Transverse colon (tissue), 4 donors: ENCODE results near the gene FGGY. TPM values are rescaled to one million over a fixed set of nuclear protein-coding genes. Genes with fewer than 3 reads are reported as not detected.

Source experiments
- DNase-seq: peaks from one replicate; pipeline ENCODE4 v3.0.0-alpha.2; 2019
- H3K27ac ChIP-seq, 4 donors: fragments of 200-600 bp; sonication (generic); 2 replicates each; pipeline ENCODE4 v1.5.1; 2016 to 2018; ENCODE audit warnings: inconsistent platforms in 4 of 4
- H3K27me3 ChIP-seq: fragments of 200-600 bp; sonication (generic); 2 replicates; pipeline ENCODE4 v1.5.1; 2017; ENCODE audit warnings: inconsistent platforms
- H3K36me3 ChIP-seq, 4 donors: fragments of 200-600 bp; sonication (generic); 2 replicates each; pipeline ENCODE4 v1.5.1; 2017 to 2019; ENCODE audit warnings: inconsistent platforms in 4 of 4
- H3K4me1 ChIP-seq, 4 donors: fragments of 200-600 bp; sonication (generic); 2 replicates each; pipeline ENCODE4 v1.5.1; 2017 to 2020; ENCODE audit warnings: inconsistent platforms in 4 of 4
- H3K4me3 ChIP-seq, 4 donors: fragments of 200-600 bp; sonication (generic); 1 replicate in 1 of 4; 2 replicates in 3 of 4; pipeline versions ENCODE4 v1.5.1 to v1.6.1; 2017 to 2019; ENCODE audit warnings: inconsistent platforms in 4 of 4
- H3K9me3 ChIP-seq, 2 donors: fragments of 200-600 bp; sonication (generic); 2 replicates each; pipeline ENCODE4 v1.5.1; 2017 to 2019; ENCODE audit warnings: inconsistent platforms in 2 of 2
- EP300 ChIP-seq: sonication (generic); formaldehyde crosslinking; IDR thresholded peaks from one replicate; pipeline ENCODE4 v1.6.1; 2017; ENCODE audit warnings: antibody characterized with exemption, low read depth
- POLR2A ChIP-seq: fragments of 450-650 bp; IDR thresholded peaks from one replicate; pipeline ENCODE4 v1.6.1; 2016; ENCODE audit warnings: antibody characterized with exemption, mild to moderate bottlenecking, moderate library complexity
- POLR2AphosphoS5 ChIP-seq, 3 donors: sonication (generic); formaldehyde crosslinking; IDR thresholded peaks; one replicate each; pipeline ENCODE4 v1.6.1; 2016; ENCODE audit warnings: antibody characterized with exemption in 3 of 3
- WGBS, 2 donors: methylation state at CpG; one replicate each; pipeline ENCODE4 v1.1.5; 2018; ENCODE audit warnings: low coverage in 1 of 2; 5-methylcytosine and 5-hydroxymethylcytosine counted together
- in situ Hi-C, 4 donors: fragments of 200-750 bp; cut with MboI; loops; one replicate each; pipeline versions ENCODE4 v1.15.0 to v1.15.1; 2017; ENCODE audit warnings: low sequenced_read_pairs in 3 of 4, low pct_ligation_motif_present in 1 of 4, low pct_unique_long_range_greater_than_20kb in 1 of 4
- intact Hi-C: fragments of 100-400 bp; cut with DNase I; formaldehyde crosslinking; loops from one replicate; pipeline ENCODE4 v1.15.1; 2023; ENCODE audit warnings: low total_unique reads
- total RNA-seq, 4 donors: library from RNA; depleted of rRNA; stranded (reverse); fragments of >200 nt; gene quantifications; one replicate each; pipeline ENCODE4 v1.1.0, GENCODE V29; 2016
- TF ChIP-seq, protein P1 (sequence below), 5 experiments: fragments of 200-600 bp in 3 of 5; fragments of 450-650 bp in 2 of 5; sonication (generic) in 3 of 5; IDR thresholded peaks; 1 replicate in 2 of 5; 2 replicates in 3 of 5; pipeline ENCODE4 v1.5.1; 2016 to 2017; ENCODE audit warnings: antibody characterized with exemption in 5 of 5, inconsistent platforms in 3 of 5, mild to moderate bottlenecking in 2 of 5, moderate library complexity in 1 of 5

The FGGY gene
- total RNA-seq, 4 donors from 2014 or later = 18.2 to 97.7 (median 27.1) TPM

DNA sequence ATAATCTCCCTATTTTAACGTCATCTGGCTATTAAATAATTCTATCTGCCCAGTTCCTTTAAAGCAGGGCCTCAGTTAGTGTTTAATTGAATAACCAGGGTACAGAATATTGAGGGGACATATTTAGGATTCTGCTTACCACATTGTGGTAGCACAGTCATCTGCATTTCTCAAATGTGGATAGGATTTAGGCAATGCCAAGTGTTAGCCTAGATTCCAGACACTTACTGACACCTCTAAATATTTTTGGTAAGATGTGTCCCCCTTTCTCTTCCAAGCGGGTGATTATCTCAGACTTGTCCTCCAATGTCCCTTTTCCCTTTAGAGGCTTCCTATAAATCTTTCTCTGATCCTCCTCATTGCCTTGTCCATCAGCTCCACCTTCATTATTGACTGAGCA lies 357.1 kb downstream of the FGGY start:
- TF ChIP-seq POLR2A (no peak), EP300 (no peak), POLR2AphosphoS5 (IDR thresholded peaks at IDR 0.05) (no peak)
- H3K36me3 ChIP-seq = no peaks in the 10 kb centered on the region
- H3K4me1 ChIP-seq = no peaks in the 10 kb centered on the region
- no peak overlapping the region for H3K27ac ChIP-seq
- DNase-seq = no peak
- H3K27me3 ChIP-seq = no peaks in the 10 kb centered on the region
- intact Hi-C loops (no loop called here), in situ Hi-C loops (no loop called here)
- H3K9me3 ChIP-seq = no peaks in the 10 kb centered on the region
- H3K4me3 ChIP-seq = no peak overlapping the region
- 79 to 97% methylated on average over 2 of the region's 2 CpGs for WGBS, 2 donors

DNA sequence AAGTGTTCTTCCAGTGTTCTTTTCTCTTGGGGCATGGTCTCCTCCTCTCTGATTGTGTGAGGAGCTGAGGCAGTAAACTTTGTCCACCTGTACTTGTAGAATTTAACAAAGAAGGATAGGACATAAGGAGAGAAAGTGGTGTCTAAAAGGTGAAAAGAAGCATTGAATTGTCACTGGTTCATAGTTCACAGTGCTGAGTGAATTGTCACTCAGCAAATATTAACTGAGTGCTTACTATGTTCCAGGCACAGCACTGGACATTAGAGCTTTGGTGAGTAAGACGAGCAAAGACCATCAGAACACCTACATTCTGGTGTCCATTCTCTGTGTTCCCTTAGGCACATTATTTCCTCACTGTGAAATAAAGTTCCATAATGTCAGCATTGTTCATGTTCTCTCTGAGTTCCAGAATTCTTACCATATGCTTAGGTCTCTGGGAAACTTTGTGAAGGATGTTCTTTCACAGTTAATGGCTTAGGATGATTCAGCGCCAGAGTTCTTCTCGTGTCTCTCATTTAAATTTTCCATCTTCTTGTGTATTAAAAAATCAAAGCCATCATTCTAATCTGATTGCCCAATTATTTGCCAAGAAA lies 361.1 kb downstream of the FGGY start:
- TF ChIP-seq, protein P1, sequence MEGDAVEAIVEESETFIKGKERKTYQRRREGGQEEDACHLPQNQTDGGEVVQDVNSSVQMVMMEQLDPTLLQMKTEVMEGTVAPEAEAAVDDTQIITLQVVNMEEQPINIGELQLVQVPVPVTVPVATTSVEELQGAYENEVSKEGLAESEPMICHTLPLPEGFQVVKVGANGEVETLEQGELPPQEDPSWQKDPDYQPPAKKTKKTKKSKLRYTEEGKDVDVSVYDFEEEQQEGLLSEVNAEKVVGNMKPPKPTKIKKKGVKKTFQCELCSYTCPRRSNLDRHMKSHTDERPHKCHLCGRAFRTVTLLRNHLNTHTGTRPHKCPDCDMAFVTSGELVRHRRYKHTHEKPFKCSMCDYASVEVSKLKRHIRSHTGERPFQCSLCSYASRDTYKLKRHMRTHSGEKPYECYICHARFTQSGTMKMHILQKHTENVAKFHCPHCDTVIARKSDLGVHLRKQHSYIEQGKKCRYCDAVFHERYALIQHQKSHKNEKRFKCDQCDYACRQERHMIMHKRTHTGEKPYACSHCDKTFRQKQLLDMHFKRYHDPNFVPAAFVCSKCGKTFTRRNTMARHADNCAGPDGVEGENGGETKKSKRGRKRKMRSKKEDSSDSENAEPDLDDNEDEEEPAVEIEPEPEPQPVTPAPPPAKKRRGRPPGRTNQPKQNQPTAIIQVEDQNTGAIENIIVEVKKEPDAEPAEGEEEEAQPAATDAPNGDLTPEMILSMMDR (IDR thresholded peaks at IDR 0.05) = no peak
- no peak for TF ChIP-seq POLR2A
- no peak for TF ChIP-seq POLR2AphosphoS5 (IDR thresholded peaks at IDR 0.05)
- no peak for TF ChIP-seq EP300
- no peak overlapping the region for H3K27ac ChIP-seq
- H3K4me3 ChIP-seq = no peak overlapping the region
- 92 to 100% methylated on average over 2 to 3 of the region's 3 CpGs for WGBS, 2 donors
- no peaks in the 10 kb centered on the region for H3K9me3 ChIP-seq
- intact Hi-C loops (no loop called here), in situ Hi-C loops (no loop called here)
- H3K36me3 ChIP-seq = no peaks in the 10 kb centered on the region
- H3K4me1 ChIP-seq = no peaks in the 10 kb centered on the region
- H3K27me3 ChIP-seq = no peaks in the 10 kb centered on the region
- no peak for DNase-seq

DNA sequence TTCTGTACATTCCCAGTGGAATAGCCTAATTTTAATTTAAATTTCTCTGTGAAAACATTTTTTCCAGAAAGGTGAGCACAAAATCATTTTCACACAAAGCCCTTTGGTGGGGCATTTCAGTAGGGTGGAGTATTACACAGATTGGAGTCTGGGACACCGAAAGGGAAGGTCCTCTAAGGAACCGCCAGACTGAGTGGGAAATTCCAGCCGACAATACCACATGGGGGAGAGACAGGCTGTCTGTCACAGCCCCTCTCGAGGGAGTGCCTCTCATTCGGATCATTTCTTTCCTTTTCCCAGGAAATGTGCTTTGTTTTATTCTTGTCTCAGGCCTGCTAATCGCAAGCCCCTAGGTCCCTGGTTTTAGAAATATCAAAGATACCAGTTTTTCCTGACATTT lies 367.3 kb downstream of the FGGY start:
- no peaks in the 10 kb centered on the region for H3K36me3 ChIP-seq
- intact Hi-C loops = no loop called here
- H3K27ac ChIP-seq = no peak overlapping the region
- in situ Hi-C loops = no loop called here
- WGBS, 2 donors = 92 to 93% methylated on average over 3 to 6 of the region's 6 CpGs
- DNase-seq = no peak
- no peaks in the 10 kb centered on the region for H3K9me3 ChIP-seq
- TF ChIP-seq POLR2AphosphoS5 (IDR thresholded peaks at IDR 0.05) = no peak
- H3K4me3 ChIP-seq = no peak overlapping the region
- no peaks in the 10 kb centered on the region for H3K4me1 ChIP-seq
- no peaks in the 10 kb centered on the region for H3K27me3 ChIP-seq

DNA sequence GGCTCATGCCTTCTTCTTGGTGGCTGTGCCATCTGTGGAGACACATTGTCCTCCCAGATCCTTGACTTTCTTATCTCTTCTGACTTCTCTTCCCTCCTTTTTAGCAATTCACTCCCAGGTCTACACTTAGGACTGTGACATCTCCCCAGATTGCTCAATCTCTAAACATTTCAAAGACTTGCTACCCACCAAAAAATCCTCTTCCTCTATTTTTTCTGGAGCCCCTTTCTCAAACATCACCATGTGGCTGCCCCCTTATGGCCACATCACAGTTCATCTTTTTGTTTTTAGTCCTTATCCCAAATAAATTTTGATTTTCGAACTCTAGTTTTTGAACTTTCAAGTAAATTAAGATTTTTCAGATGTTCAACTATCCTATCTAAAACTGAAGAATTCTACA lies 369.2 kb downstream of the FGGY start:
- in situ Hi-C loops (no loop called here), intact Hi-C loops (no loop called here)
- no peak for DNase-seq
- Histone ChIP-seq H3K9me3 (no peaks in the 10 kb centered on the region), H3K4me3 (no peak overlapping the region), H3K27me3 (no peaks in the 10 kb centered on the region), H3K27ac (no peak overlapping the region), H3K36me3 (no peaks in the 10 kb centered on the region), H3K4me1 (no peaks in the 10 kb centered on the region)
- WGBS, 2 donors = 92 to 100% methylated on average over 1 of the region's 1 CpG
- TF ChIP-seq EP300 (no peak), POLR2AphosphoS5 (IDR thresholded peaks at IDR 0.05) (no peak), POLR2A (no peak)
- TF ChIP-seq, protein P1 (IDR thresholded peaks at IDR 0.05) = no peak

DNA sequence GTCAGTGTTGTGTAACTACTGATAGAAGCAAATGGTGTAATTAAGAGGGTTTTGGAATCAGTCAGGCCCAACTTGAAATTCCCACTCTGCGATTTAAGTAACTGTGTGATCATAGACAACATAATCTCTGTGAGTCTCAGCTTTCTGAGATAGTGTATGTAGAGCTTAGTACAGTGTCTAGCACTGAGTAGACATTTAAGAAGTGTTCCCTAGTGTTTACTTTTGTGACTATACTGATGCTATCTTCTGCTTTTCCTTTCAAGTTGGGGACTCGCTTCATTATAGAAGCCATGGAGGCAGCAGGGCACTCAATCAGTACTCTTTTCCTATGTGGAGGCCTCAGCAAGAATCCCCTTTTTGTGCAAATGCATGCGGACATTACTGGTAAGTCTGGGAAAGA lies 370.1 kb downstream of the FGGY start:
- intact Hi-C loops = no loop called here
- no peak overlapping the region for H3K27ac ChIP-seq
- H3K4me1 ChIP-seq = no peaks in the 10 kb centered on the region
- H3K36me3 ChIP-seq = no peaks in the 10 kb centered on the region
- in situ Hi-C loops = no loop called here
- 98 to 100% methylated on average over 2 to 3 of the region's 3 CpGs for WGBS, 2 donors
- TF ChIP-seq EP300 = no peak
- TF ChIP-seq, protein P1 (IDR thresholded peaks at IDR 0.05) = no peak
- TF ChIP-seq POLR2AphosphoS5 (IDR thresholded peaks at IDR 0.05) = no peak
- no peak for TF ChIP-seq POLR2A
- no peaks in the 10 kb centered on the region for H3K9me3 ChIP-seq
- H3K27me3 ChIP-seq = no peaks in the 10 kb centered on the region
- no peak for DNase-seq
- H3K4me3 ChIP-seq = no peak overlapping the region
